ENCODE results near the gene TPRA1.
A peak's percentile ranks its signal among the peaks of the same experiment; 100 is the strongest.

Gene TPRA1

GRCh38 chr3:127552038-127552437 lies 38.5 kb downstream of the TPRA1 start:
- no peak for DNase-seq

- DNase-seq: no peak
These were observed 39.4 kb downstream of the TPRA1 start for GRCh38 chr3:127551178-127551577.

GRCh38 chr3:127550468-127551157 lies 39.9 kb downstream of the TPRA1 start:
- DNase-seq: no peak

- no peak for DNase-seq
These were observed 40.6 kb downstream of the TPRA1 start for GRCh38 chr3:127549826-127550467.

- DNase-seq: peak; percentile 82
These were observed 42.5 kb downstream of the TPRA1 start for GRCh38 chr3:127547761-127548605.

- no peak for DNase-seq
These were observed 43.4 kb downstream of the TPRA1 start for GRCh38 chr3:127546970-127547733.

- no peak for DNase-seq
These were observed 44.0 kb downstream of the TPRA1 start for GRCh38 chr3:127546554-127546953.

GRCh38 chr3:127545711-127546457 lies 44.6 kb downstream of the TPRA1 start:
- no peak for DNase-seq

GRCh38 chr3:127545216-127545615 lies 45.3 kb downstream of the TPRA1 start:
- DNase-seq: no peak

GRCh38 chr3:127544803-127545201 lies 45.7 kb downstream of the TPRA1 start:
- no peak for DNase-seq

- peak; percentile 70 for DNase-seq
These were observed 46.2 kb downstream of the TPRA1 start for GRCh38 chr3:127544192-127544802.

GRCh38 chr3:127543441-127543840 lies 47.1 kb downstream of the TPRA1 start:
- no peak for DNase-seq

GRCh38 chr3:127542441-127542952 lies 48.0 kb downstream of the TPRA1 start:
- no peak for DNase-seq

- DNase-seq: no peak
These were observed 49.2 kb downstream of the TPRA1 start for GRCh38 chr3:127541320-127541719.

- DNase-seq: no peak
These were observed 51.0 kb downstream of the TPRA1 start for GRCh38 chr3:127539366-127540060.

- no peak for DNase-seq
These were observed 52.0 kb downstream of the TPRA1 start for GRCh38 chr3:127538569-127538968.

- DNase-seq: peak; percentile 66
These were observed 53.4 kb downstream of the TPRA1 start for GRCh38 chr3:127536830-127537812.

- peak; percentile 88 for DNase-seq
These were observed 54.4 kb downstream of the TPRA1 start for GRCh38 chr3:127535901-127536829.

Data from NCI-H1436 (cell line).